GM12875 (cell line): ENCODE measurements around the gene CLIP4.

ENCODE experiments used
- H3K4me3 ChIP-seq: one replicate; pipeline ENCODE4 v1.5.1; 2011; ENCODE audit warnings: low read depth, low read length, control low read depth
- CTCF ChIP-seq: IDR thresholded peaks from 2 replicates; pipeline ENCODE4 v1.5.1; 2011; ENCODE audit warnings: low read depth, mild to moderate bottlenecking, control low read depth, inconsistent platforms, low read length, moderate library complexity, borderline replicate concordance; ENCODE audit not compliant: insufficient read depth

The CLIP4 gene

GRCh38 chr2:29166242-29167039, 51.2 kb downstream of the CLIP4 start:
- H3K4me3 ChIP-seq, result no peak overlapping the region
- no peak for TF ChIP-seq CTCF

GRCh38 chr2:29174937-29175336, 59.7 kb downstream of the CLIP4 start:
- TF ChIP-seq CTCF, result no peak
- no peak overlapping the region for H3K4me3 ChIP-seq

GRCh38 chr2:29175338-29175737, 60.1 kb downstream of the CLIP4 start:
- no peak for TF ChIP-seq CTCF
- no peak overlapping the region for H3K4me3 ChIP-seq

GRCh38 chr2:29182334-29182733, 67.1 kb downstream of the CLIP4 start:
- no peak overlapping the region for H3K4me3 ChIP-seq
- no peak for TF ChIP-seq CTCF

GRCh38 chr2:29182920-29183319, 67.7 kb downstream of the CLIP4 start:
- TF ChIP-seq CTCF, result no peak
- H3K4me3 ChIP-seq, result no peak overlapping the region

GRCh38 chr2:29184531-29184930, 69.3 kb downstream of the CLIP4 start:
- no peak overlapping the region for H3K4me3 ChIP-seq
- TF ChIP-seq CTCF, result no peak

GRCh38 chr2:29186817-29187216, 71.6 kb downstream of the CLIP4 start:
- H3K4me3 ChIP-seq, result no peak overlapping the region
- no peak for TF ChIP-seq CTCF
